NCI-H82 (cell line): ENCODE results near the gene OTUD7B.

Experiments
- DNase-seq: peaks from one replicate; lab custom pipeline; 2025; lab: John Stamatoyannopoulos, UW

OTUD7B gene

DNA sequence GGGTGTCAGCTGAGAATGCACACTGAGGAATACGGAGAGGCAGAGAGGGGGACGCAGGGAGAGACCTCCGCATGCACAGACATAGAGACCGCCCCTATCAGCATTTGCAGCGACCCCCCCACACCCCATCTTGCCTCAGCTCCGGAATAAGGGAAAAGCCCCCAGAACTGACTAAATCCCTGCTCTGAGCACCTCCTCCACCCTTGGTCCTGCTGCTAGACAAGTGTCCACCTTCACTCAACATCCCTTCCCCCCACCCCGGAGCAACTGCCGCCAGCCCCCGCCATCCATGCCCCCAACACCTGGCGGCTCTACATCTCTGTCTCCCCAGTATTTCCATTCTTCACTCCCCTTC is 93.7 kb downstream of the OTUD7B start:
- no peak for DNase-seq

DNA sequence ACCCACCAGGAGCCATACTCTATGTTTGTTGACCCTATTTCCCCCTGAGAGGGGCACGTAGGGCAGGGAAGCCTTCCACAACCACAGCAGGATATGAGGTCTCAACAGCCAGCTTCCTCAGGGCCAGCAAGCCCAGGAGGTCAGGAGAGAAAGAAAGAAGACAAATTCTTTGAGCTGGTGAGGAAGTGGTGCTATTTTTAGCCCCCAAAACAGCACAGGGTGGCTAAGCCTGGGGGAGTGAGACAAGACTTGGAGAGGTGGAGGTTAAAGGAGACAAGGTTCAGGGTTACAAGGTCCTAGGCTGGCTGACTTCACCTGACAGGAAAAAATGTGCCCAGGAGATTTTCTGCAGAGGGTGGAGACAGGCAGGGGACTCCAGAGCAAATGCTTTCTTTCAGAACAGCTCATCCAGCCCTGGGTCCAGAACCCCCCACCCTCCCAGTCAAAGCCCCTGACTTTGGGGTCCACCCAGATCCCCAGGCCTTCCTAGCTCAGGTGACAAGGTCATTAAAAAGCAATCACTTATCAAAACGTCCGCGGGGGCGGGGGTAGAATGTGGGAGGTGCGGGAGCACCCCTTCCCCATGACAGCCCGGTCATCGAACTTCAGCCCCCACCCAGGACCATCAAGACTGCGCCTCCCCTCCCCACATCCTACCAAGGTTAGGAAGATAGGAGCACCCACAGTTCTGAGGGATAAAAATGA is 94.2 kb downstream of the OTUD7B start:
- no peak for DNase-seq

DNA sequence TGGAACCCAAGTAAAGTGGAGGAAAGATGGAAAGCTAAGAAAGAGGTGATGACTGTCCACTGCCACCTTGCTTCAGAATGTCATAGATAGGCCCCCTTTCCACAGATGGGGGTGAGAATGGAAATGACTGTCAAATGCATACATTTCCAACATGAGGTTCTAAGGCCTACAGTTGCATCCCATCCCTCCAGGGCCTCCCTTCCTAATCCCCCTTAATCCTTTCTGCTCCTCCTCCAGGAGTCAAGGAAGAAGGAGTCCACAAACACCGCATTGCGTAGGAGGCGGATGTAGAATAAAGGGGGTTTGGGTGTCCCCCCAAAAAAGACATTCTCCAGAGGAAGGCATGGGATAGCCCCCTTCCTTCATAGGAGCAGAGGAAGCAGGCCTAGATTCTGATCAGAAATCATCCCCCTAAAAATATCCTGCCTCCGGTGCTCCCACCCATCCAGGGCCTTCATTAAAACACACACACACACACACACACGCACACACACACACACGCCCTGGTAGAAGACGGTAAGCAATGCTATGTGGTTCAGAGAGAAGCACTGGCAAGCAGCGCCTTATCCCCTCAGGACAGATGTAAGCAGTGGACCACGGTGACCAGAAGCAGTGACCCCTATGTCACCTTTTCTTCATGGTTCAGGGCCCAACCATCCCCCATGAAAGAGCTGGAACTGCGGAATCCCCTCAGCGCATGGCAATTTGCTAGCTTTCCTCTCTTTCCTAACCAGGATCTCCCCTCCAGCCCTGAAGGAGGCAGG is 94.9 kb downstream of the OTUD7B start:
- DNase-seq = peak; percentile 86

DNA sequence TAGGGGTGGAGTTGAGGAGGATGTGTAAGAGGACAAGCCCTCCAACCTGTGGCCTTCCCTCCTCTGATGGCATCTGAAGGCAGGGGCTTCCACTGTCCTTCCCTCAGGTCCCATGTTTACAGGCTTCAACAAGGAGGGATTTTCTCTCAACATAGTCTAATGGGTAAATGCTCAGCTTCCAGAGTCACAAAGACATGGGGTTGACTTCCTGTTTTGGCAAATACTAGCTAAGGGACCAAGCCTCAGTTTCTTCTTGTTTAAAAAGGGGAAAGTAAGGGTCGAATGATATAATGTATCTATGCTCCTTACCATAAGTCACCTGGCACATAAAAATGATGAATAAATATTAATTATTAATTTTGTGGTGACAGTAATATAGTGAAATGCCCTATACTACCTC is 96.0 kb downstream of the OTUD7B start:
- DNase-seq = no peak

DNA sequence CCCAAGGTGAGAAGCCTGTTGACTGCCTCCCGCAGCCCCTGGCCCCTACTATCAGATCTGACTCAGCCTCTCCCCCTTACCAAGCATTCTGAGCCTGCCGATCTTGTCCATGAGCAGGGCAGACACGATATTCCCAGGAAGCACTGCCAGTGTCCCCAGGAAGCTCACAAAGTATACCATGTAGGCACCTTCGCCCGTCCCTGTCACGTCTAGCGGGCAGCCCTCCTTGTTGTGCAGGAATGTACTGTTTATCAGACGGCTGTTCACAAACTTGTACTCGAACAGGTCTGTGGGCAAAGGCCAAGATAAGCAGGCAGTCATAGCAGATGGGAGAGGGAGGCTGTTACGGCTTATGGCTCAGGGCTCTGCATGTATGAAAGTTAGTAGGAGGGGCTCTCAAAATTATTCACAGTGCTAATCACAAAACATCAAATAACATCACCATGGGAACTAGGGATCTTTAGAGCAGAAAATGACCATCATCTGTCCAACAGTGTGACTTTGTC is 103.9 kb downstream of the OTUD7B start:
- DNase-seq = no peak

DNA sequence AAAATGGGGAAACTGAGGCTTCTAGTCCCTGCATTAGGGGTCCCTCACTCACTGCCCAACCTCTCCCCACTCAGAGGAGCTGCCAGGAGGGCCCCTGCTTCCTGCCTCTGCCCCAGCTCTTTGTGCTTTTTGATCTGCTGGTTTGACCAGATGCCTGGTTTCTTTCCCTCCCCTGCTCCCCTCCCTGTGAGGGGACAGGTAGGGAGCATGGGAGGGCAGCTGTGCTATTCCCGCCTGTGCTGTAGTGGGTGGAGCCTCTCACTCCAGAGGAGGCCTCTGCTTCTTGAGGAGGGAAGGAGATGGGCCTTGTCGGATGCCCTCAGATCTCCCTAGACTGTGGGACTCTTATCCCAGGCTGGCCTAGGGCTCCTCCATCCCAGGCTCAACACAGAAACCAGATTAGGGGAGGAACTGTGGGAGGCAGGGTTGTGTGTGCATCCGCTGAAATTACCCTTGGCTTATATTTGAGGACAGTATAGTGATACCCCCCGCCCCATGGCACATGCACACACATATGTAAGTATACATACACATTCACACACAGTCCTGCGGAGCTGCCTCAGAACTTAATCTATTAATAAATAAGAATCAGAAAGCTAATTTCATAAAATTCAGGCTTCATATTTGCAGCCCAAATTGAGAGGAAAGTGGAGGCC is 106.6 kb downstream of the OTUD7B start:
- DNase-seq = peak; percentile 64

DNA sequence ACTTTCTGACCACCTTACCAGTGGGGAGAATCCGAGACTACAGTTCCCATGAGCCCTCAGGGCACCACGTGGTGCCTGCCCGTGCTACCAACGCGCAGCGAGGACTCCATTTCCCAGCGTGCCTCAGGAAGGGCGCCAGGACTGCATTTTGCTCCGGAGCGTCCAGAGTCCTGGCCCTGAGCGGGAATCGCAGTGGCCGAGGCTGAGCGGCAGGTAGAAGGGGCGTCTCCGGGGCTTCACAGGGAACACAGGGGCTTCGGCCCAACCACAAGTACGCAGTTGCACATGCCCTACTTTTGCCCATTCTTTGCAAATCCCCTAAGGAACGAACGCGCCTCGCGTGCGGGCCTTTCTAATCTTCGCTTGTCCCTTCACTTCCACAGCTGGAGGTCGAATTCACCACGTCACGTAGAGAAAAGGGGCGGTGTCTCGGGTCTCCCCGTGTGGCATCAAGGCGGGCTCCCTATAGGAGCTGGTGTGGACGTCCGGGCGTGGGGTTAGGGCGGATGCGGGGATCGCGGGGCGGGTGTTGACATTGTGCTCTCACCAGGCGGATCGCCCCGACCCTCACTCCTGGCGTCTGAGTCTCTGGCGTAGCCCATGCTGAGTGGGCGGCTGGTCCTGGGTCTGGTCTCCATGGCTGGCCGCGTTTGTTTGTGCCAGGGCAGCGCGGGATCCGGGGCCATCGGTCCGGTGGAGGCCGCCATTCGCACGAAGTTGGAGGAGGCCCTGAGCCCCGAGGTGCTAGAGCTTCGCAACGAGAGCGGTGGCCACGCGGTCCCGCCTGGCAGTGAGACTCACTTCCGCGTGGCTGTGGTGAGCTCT is 110.9 kb downstream of the OTUD7B start, which contains the start of gene BOLA1:
BOLA1 (plus strand) TSS at position 109 of the 825 bp plus-strand sequence; CDS start at position 601, 492 bp downstream.
- DNase-seq = peak; percentile 96

DNA sequence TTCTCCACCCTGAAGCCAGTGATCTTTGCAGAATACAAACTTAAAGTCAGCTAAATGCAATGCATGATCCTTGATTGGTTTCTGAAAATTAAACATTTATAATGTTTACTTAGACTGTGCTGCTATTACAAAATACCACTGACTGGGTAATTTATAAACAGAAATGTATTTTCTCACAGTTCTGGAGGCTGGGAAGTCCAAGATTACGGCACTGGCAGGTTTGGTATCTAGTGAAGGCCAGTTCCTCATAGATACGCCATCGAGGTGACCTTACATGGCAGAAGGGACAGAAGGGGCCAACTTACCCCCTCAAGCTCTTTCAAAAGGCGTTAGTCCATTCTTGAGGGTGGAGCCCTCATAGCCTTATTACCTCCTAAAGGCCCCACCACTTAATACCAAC is 114.0 kb downstream of the OTUD7B start:
- no peak for DNase-seq

DNA sequence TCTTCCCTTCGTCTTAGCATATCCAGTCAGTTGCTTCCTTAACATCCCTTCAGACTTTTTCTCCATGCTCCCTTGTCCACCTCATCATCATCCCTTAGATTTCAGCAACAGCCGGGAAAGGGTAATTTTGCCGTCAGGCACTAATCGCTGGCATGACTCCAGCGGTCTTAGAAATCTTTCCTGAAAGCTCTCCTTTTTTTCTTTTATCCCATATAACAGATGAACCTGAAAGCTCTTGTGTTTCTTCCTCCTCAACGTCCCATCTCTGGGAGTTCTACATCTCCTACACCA is 121.6 kb downstream of the OTUD7B start:
- DNase-seq = peak; percentile 79

DNA sequence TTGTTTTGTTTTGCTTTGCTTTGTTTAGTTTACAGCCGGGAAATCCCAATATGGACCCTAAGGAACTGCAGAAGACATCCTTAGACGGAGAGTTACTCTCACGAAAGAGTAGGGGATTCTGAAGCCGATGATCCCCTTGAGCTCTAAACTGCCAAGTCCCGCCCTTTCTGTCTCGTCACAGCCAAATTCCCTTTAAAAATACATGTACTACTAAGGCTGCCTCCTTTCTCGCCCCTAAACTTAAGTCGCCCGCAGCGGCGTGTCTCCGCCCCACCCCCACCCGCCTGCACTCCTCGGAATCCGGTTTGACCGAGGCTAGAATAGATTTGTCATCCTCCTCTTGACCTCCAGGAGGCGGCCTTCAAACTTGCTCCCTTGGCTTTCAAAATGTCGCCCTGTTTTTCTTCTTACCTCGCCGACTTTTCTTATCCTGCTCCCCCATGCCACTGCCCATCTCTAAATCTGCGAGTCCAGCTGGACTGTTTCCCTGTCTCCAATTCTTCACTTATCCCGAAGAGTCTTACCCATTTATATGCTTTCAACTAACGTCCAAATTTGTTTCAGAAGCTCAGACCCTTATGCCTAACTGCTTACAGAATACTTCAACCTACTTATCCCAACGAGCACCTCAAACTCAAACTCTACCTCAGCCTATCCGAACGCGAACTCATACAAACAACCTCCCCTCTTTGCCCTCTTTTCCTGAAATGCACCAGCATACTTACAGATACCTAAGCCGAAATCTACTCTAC is 122.1 kb downstream of the OTUD7B start:
- DNase-seq = peak; percentile 99
